DOHH2 (cell line): ENCODE results near the gene WWOX.

Experiments used
- H3F3A ChIP-seq: fragments of 200-600 bp; sonication (generic), shearing (Covaris generic); 2 replicates; pipeline ENCODE4 v1.6.0; 2016; ENCODE audit warnings: antibody characterized with exemption, mild to moderate bottlenecking; ENCODE audit not compliant: control insufficient read depth, insufficient read depth
- H3K27ac ChIP-seq: fragments of 200-600 bp; sonication (generic); 2 replicates; pipeline ENCODE4 v1.5.1; 2014; ENCODE audit warnings: low read depth, mild to moderate bottlenecking, low read length, moderate library complexity
- H3K27me3 ChIP-seq: fragments of 200-600 bp; sonication (generic); 2 replicates; pipeline ENCODE4 v1.6.1; 2014; ENCODE audit warnings: mild to moderate bottlenecking, low read length, mixed read lengths; ENCODE audit not compliant: control insufficient read depth
- H3K36me3 ChIP-seq: fragments of 200-600 bp; sonication (generic); 2 replicates; pipeline ENCODE4 v1.6.1; 2014; ENCODE audit warnings: mild to moderate bottlenecking, low read length, moderate library complexity, mixed read lengths; ENCODE audit not compliant: control insufficient read depth
- H3K4me1 ChIP-seq: fragments of 200-600 bp; sonication (generic); 2 replicates; pipeline ENCODE4 v1.6.1; 2014; ENCODE audit warnings: mild to moderate bottlenecking, low read length, mixed read lengths; ENCODE audit not compliant: control insufficient read depth
- H3K4me2 ChIP-seq: fragments of 200-600 bp; sonication (generic); 2 replicates; pipeline ENCODE4 v1.6.0; 2014; ENCODE audit warnings: mild to moderate bottlenecking, low read length, moderate library complexity
- H3K4me3 ChIP-seq: fragments of 200-600 bp; sonication (generic); 2 replicates; pipeline ENCODE4 v1.5.1; 2014; ENCODE audit warnings: mild to moderate bottlenecking, low read length, mixed read lengths
- H3K79me2 ChIP-seq: fragments of 200-600 bp; sonication (generic); 2 replicates; pipeline ENCODE4 v1.6.1; 2014; ENCODE audit warnings: mild to moderate bottlenecking, low read length, mixed read lengths; ENCODE audit not compliant: control insufficient read depth
- H3K9me2 ChIP-seq: fragments of 200-600 bp; sonication (generic); replicated peaks from 2 replicates; pipeline ENCODE4 v1.6.1; 2014; ENCODE audit warnings: mild to moderate bottlenecking, low read length, mixed read lengths; ENCODE audit not compliant: control insufficient read depth
- H3K9me3 ChIP-seq: fragments of 200-600 bp; sonication (generic); 2 replicates; pipeline ENCODE4 v1.6.1; 2014; ENCODE audit warnings: antibody characterized with exemption, low read length, mixed read lengths; ENCODE audit not compliant: control insufficient read depth, insufficient read depth
- H4K20me1 ChIP-seq: fragments of 200-600 bp; sonication (generic); 2 replicates; pipeline ENCODE4 v1.6.0; 2014; ENCODE audit warnings: low read depth, mild to moderate bottlenecking, antibody characterized with exemption, low read length, moderate library complexity; ENCODE audit not compliant: control insufficient read depth, insufficient read depth
- EZH2phosphoT487 ChIP-seq: fragments of 200-600 bp; sonication (generic); IDR thresholded peaks from 2 replicates; pipeline ENCODE4 v1.6.1; 2017; ENCODE audit warnings: borderline replicate concordance, mild to moderate bottlenecking, antibody characterized with exemption, low read length, moderate library complexity, mixed read lengths
- TF ChIP-seq, protein P1 (sequence below): fragments of 200-600 bp; sonication (generic); IDR thresholded peaks from one replicate; pipeline ENCODE4 v1.5.1; 2014; ENCODE audit warnings: antibody characterized with exemption, mild to moderate bottlenecking, low read depth, low read length; ENCODE audit not compliant: poor library complexity, severe bottlenecking

Gene WWOX

DNA sequence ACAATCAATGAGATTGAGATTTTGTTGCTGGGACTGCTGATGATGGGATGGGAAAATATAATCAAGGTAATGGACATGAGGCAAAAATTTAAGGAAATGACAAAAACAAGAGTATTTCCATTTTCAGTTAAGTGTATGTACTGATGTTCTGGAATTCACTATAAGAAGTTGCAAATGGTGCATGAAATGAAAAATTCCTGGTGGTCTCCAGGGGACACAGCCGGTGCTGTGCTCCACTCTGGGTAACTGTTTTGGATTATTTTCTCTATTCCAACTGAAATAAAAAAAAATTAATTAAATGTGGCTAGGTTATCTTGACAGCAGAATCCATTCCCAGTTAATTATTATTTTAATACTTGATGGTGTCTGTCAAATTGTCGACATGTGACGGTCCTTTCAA lies 305.6 kb downstream of the WWOX start:
- no peaks in the 10 kb centered on the region for H3K79me2 ChIP-seq
- H3K36me3 ChIP-seq = no peaks in the 10 kb centered on the region
- no peaks in the 10 kb centered on the region for H4K20me1 ChIP-seq
- no peaks in the 10 kb centered on the region for H3K27me3 ChIP-seq
- H3K4me1 ChIP-seq = no peaks in the 10 kb centered on the region
- H3K4me3 ChIP-seq = no peak overlapping the region
- H3F3A ChIP-seq = no peaks in the 10 kb centered on the region
- peaks cover 13% of the 10 kb centered on the region for H3K9me3 ChIP-seq
- no peaks in the 10 kb centered on the region for H3K9me2 ChIP-seq
- no peak for TF ChIP-seq EZH2phosphoT487
- TF ChIP-seq, protein P1, sequence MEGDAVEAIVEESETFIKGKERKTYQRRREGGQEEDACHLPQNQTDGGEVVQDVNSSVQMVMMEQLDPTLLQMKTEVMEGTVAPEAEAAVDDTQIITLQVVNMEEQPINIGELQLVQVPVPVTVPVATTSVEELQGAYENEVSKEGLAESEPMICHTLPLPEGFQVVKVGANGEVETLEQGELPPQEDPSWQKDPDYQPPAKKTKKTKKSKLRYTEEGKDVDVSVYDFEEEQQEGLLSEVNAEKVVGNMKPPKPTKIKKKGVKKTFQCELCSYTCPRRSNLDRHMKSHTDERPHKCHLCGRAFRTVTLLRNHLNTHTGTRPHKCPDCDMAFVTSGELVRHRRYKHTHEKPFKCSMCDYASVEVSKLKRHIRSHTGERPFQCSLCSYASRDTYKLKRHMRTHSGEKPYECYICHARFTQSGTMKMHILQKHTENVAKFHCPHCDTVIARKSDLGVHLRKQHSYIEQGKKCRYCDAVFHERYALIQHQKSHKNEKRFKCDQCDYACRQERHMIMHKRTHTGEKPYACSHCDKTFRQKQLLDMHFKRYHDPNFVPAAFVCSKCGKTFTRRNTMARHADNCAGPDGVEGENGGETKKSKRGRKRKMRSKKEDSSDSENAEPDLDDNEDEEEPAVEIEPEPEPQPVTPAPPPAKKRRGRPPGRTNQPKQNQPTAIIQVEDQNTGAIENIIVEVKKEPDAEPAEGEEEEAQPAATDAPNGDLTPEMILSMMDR = no peak
- H3K27ac ChIP-seq = no peak overlapping the region
- no peak overlapping the region for H3K4me2 ChIP-seq

DNA sequence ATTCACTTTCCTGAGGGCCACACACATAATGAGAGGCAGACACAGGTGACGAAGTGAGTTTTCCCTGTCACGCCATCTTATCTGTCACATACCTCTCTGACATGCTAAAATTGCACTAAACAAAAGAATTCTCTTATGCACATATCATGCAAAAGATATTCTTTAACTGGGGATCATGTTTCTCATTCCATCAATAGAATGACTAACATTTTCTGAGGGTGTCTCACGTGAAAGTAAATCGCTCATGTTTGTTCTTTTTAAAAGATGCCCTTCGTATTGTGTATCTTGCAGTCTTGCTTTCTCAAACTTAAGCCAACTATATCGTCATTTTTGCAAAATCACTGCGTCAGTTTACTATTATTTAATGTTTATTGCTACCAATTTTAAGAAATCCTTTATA lies 306.4 kb downstream of the WWOX start:
- peaks cover 13% of the 10 kb centered on the region for H3K9me3 ChIP-seq
- no peaks in the 10 kb centered on the region for H3K36me3 ChIP-seq
- H3K27ac ChIP-seq = no peak overlapping the region
- no peaks in the 10 kb centered on the region for H4K20me1 ChIP-seq
- H3F3A ChIP-seq = no peaks in the 10 kb centered on the region
- H3K4me2 ChIP-seq = no peak overlapping the region
- H3K4me1 ChIP-seq = no peaks in the 10 kb centered on the region
- no peaks in the 10 kb centered on the region for H3K79me2 ChIP-seq
- no peaks in the 10 kb centered on the region for H3K27me3 ChIP-seq
- no peak overlapping the region for H3K4me3 ChIP-seq
- TF ChIP-seq EZH2phosphoT487 = no peak
- TF ChIP-seq, protein P1 = no peak
- H3K9me2 ChIP-seq = no peaks in the 10 kb centered on the region

DNA sequence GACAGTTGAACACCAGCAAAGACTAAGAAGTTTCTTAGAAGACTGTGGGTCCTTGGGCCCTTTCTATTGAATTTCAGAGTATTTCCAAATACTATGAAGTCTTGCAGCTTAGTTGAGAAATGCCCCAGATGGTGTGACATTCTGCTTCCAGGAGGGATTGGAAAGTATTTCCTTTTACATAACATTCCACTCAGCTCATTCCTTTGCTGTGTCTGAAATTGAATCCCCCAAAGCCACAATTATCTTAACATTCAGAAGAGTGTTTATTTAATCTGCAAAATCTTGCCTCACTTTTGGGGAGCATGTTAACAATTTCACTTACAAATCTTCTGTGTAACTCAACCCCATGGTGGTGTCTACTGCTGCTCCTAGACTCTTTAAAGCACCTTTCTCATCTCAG lies 307.7 kb downstream of the WWOX start:
- H3K9me2 ChIP-seq = no peaks in the 10 kb centered on the region
- no peak overlapping the region for H3K27ac ChIP-seq
- no peak overlapping the region for H3K4me2 ChIP-seq
- no peaks in the 10 kb centered on the region for H3K79me2 ChIP-seq
- no peaks in the 10 kb centered on the region for H3F3A ChIP-seq
- no peak overlapping the region for H3K4me3 ChIP-seq
- H3K27me3 ChIP-seq = no peaks in the 10 kb centered on the region
- H4K20me1 ChIP-seq = no peaks in the 10 kb centered on the region
- no peaks in the 10 kb centered on the region for H3K4me1 ChIP-seq
- TF ChIP-seq, protein P1 = no peak
- TF ChIP-seq EZH2phosphoT487 = no peak
- no peaks in the 10 kb centered on the region for H3K36me3 ChIP-seq
- H3K9me3 ChIP-seq = peaks cover 16% of the 10 kb centered on the region

DNA sequence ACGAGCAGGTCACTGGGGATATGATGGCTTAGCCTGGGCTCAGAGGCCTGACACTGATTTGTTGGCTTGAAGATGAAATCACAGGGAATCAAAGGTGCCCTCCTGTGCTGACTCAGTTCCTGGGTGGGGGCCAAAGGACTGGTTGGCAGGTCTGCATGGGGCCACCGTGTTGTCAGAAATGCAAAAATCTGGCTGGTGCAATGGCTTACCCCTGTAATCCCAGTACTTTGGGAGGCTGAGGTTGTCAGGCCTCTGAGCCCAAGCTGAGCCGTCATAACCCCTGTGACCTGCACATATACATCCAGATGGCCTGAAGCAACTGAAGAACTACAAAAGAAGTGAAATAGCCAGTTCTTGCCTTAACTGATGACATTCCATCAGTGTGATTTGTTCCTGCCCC lies 314.2 kb downstream of the WWOX start:
- no peaks in the 10 kb centered on the region for H3K36me3 ChIP-seq
- no peaks in the 10 kb centered on the region for H3K4me1 ChIP-seq
- TF ChIP-seq EZH2phosphoT487 = no peak
- TF ChIP-seq, protein P1 = no peak
- no peak overlapping the region for H3K4me2 ChIP-seq
- no peaks in the 10 kb centered on the region for H3K9me2 ChIP-seq
- peaks cover 7% of the 10 kb centered on the region; the same call in 1 of the 2 replicates for H3K9me3 ChIP-seq
- H4K20me1 ChIP-seq = no peaks in the 10 kb centered on the region
- H3K27ac ChIP-seq = no peak overlapping the region
- H3K79me2 ChIP-seq = no peaks in the 10 kb centered on the region
- H3K4me3 ChIP-seq = no peak overlapping the region
- H3F3A ChIP-seq = no peaks in the 10 kb centered on the region
- H3K27me3 ChIP-seq = no peaks in the 10 kb centered on the region
